GM13977 (cell line): ENCODE data around the gene RASAL2.

Experiments
- DNase-seq: peaks from one replicate; pipeline ENCODE4 v3.0.0; 2012; ENCODE audit warnings: low spot score
- in situ Hi-C: fragments of 300-500 bp; cut with MboI; formaldehyde crosslinking; loops from one replicate; pipeline ENCODE4 v1.12.0; 2022; ENCODE audit warnings: low sequenced_read_pairs, low pct_unique_long_range_greater_than_20kb, mixed read lengths, inconsistent platforms; ENCODE audit not compliant: unreplicated experiment
- TF ChIP-seq, protein P1 (sequence below): IDR thresholded peaks from 2 replicates; pipeline ENCODE4 v1.5.1; 2012; ENCODE audit warnings: mild to moderate bottlenecking, control low read depth; ENCODE audit not compliant: insufficient read depth; ENCODE audit errors: extremely low read depth, missing control alignments

RASAL2 gene

GRCh38 chr1:178323067-178323466 is 229.2 kb downstream of the RASAL2 start:
- in situ Hi-C loops, result no loop called here
- TF ChIP-seq, protein P1, sequence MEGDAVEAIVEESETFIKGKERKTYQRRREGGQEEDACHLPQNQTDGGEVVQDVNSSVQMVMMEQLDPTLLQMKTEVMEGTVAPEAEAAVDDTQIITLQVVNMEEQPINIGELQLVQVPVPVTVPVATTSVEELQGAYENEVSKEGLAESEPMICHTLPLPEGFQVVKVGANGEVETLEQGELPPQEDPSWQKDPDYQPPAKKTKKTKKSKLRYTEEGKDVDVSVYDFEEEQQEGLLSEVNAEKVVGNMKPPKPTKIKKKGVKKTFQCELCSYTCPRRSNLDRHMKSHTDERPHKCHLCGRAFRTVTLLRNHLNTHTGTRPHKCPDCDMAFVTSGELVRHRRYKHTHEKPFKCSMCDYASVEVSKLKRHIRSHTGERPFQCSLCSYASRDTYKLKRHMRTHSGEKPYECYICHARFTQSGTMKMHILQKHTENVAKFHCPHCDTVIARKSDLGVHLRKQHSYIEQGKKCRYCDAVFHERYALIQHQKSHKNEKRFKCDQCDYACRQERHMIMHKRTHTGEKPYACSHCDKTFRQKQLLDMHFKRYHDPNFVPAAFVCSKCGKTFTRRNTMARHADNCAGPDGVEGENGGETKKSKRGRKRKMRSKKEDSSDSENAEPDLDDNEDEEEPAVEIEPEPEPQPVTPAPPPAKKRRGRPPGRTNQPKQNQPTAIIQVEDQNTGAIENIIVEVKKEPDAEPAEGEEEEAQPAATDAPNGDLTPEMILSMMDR, result no peak
- DNase-seq, result no peak

GRCh38 chr1:178324003-178324402 is 230.1 kb downstream of the RASAL2 start:
- in situ Hi-C loops, result no loop called here
- TF ChIP-seq, protein P1, result no peak
- DNase-seq, result no peak

- in situ Hi-C loops, result loop anchor here (25.0 kb wide), 1 partner anchor 184 kb away; the partner anchor contains the start of gene TEX35
Measured at GRCh38 chr1:178328728-178329127, 234.8 kb downstream of the RASAL2 start.

GRCh38 chr1:178330153-178330552 is 236.2 kb downstream of the RASAL2 start:
- no peak for DNase-seq
- in situ Hi-C loops, result loop anchor here (25.0 kb wide), 1 partner anchor 182 kb away; the partner anchor contains the start of gene TEX35
- TF ChIP-seq, protein P1, result no peak

More at GRCh38 chr1:178328728-178329127, 234.8 kb downstream of the RASAL2 start:
- no peak for DNase-seq
- TF ChIP-seq, protein P1, result no peak

DNA sequence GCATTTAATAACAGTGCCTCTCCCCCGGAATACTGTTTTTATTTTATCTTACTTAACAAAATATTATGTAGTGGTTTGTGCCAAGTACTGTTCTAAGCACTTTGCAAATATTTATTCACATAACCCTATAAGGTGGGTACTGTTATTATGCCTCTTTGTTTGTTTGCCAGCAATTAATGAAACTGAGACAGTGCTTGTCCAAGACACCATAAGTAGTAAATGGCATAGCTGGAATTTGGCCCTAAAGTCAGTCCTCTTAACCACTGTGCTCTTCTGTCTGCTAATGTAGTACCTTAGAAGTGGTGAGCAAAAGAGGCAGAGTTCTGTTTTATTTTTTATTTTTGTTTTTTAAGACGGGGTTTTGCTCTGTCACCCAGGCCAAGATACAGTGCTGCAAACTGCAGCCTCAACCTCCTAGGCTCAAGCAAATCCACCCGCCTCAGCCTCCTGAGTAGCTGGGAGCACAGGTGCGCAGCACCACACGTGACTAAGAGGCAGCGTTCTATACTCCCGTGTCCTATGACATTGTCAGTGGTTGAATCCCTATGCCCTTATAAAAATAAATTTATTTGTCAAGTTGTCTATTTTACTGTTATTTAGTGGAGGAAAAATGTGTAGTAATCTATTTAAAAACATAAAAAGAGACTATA is 237.1 kb downstream of the RASAL2 start:
- in situ Hi-C loops, result loop anchor here (25.0 kb wide), 1 partner anchor 181 kb away; the partner anchor contains the start of gene TEX35
- DNase-seq, result no peak
- TF ChIP-seq, protein P1, result no peak

GRCh38 chr1:178335426-178335825 is 241.5 kb downstream of the RASAL2 start:
- DNase-seq, result no peak
- TF ChIP-seq, protein P1, result no peak
- in situ Hi-C loops, result loop anchor here (25.0 kb wide), 1 partner anchor 177 kb away; the partner anchor contains the start of gene TEX35
